Natural killer cell (primary cell): ENCODE results near the gene ARGLU1. TPM values are rescaled to one million over a fixed set of nuclear protein-coding genes. Genes with fewer than 3 reads are reported as not detected.

Experiments used
- ATAC-seq, 3 donors: fragments of 150-1000 bp in 2 of 3; fragments of 200-7000 bp in 1 of 3; cut with Tn5 transposase; 1 replicate in 1 of 3; 2 replicates in 2 of 3; pipeline ENCODE4 v1.10.0; 2021; ENCODE audit warnings: mild to moderate bottlenecking in 2 of 3, moderate library complexity in 2 of 3
- DNase-seq, 2 donors: peaks; one replicate each; pipeline versions ENCODE4 v3.0.0 to v3.0.0-alpha.2; 2013 to 2021; ENCODE audit warnings: mixed read lengths in 1 of 2
- H3K27ac ChIP-seq: one replicate; pipeline ENCODE4 v1.5.1; 2013; ENCODE audit warnings: mild to moderate bottlenecking, low read length
- H3K27me3 ChIP-seq: one replicate; pipeline ENCODE4 v1.6.1; 2013; ENCODE audit warnings: low read length; ENCODE audit not compliant: control insufficient read depth, insufficient read depth
- H3K36me3 ChIP-seq: one replicate; pipeline ENCODE4 v1.6.1; 2013; ENCODE audit warnings: low read length; ENCODE audit not compliant: control insufficient read depth, insufficient read depth
- H3K4me1 ChIP-seq: one replicate; pipeline ENCODE4 v1.6.1; 2013; ENCODE audit warnings: low read length; ENCODE audit not compliant: control insufficient read depth, insufficient read depth
- H3K4me3 ChIP-seq: one replicate; pipeline ENCODE4 v1.5.1; 2013; ENCODE audit warnings: low read length
- H3K9me3 ChIP-seq: one replicate; pipeline ENCODE4 v1.6.1; 2013; ENCODE audit warnings: low read length; ENCODE audit not compliant: control insufficient read depth, insufficient read depth
- H3K27ac Mint-ChIP-seq, 2 donors: one replicate each; pipeline ENCODE4 v1.8.0; 2022; ENCODE audit warnings: mild to moderate bottlenecking in 2 of 2, mixed read lengths in 2 of 2, moderate library complexity in 1 of 2
- H3K27me3 Mint-ChIP-seq, 2 donors: one replicate each; pipeline ENCODE4 v1.8.0; 2022; ENCODE audit warnings: low read depth in 2 of 2, mixed read lengths in 2 of 2
- H3K36me3 Mint-ChIP-seq: one replicate; pipeline ENCODE4 v1.8.0; 2022; ENCODE audit warnings: mixed read lengths
- H3K4me1 Mint-ChIP-seq, 2 donors: one replicate each; pipeline ENCODE4 v1.8.0; 2022; ENCODE audit warnings: mixed read lengths in 2 of 2
- H3K4me3 Mint-ChIP-seq: one replicate; pipeline ENCODE4 v1.8.0; 2022; ENCODE audit warnings: mild to moderate bottlenecking, moderate library complexity, mixed read lengths
- H3K9me3 Mint-ChIP-seq, 2 donors: one replicate each; pipeline ENCODE4 v1.8.0; 2022; ENCODE audit warnings: mixed read lengths in 2 of 2
- WGBS: methylation state at CpG from one replicate; pipeline ENCODE4 v1.1.7; 2013; ENCODE audit warnings: missing lambda C conversion rate; ENCODE audit not compliant: insufficient coverage; 5-methylcytosine and 5-hydroxymethylcytosine counted together
- intact Hi-C: fragments of 100-400 bp; cut with micrococcal nuclease; formaldehyde crosslinking; loops from one replicate; pipeline ENCODE4 v1.14.2; 2022
- total RNA-seq, 4 donors: library from RNA; stranded (reverse); fragments of 120-200 nt in 1 of 4; gene quantifications; one replicate each; pipeline versions ENCODE4 v1.2.3 to v1.2.4, GENCODE V29; 2013 to 2022
- TF ChIP-seq, protein P1 (sequence below): fragments of 200-600 bp; IDR thresholded peaks from one replicate; pipeline ENCODE4 v1.8.0; 2022; ENCODE audit warnings: antibody characterized with exemption

Gene ARGLU1
- total RNA-seq, 3 donors from 2014 or later (not counting 1 experiment from before 2014, with no cell fraction given): 158 to 179 (median 161) TPM

DNA sequence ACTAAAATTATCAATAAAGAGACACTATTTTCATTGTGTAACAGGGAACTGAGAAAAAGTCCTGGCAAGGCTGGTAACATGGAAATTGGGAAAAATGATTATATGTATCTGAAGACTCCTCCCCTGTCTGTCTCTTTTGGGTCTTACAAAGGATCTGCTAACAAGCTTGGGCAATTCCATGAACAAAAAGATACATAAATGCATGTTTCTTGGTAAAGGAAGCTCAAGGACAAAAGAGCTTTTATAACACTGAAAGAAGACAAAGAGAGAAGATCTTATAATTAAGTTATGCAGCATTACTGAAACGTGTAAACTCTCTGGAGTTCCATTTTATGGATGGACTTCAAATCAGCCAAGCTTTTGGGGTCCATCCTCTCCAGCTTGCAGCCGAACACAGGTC is 61.7 kb downstream of the ARGLU1 start:
- no peak overlapping the region for H3K27ac ChIP-seq
- H3K4me3 ChIP-seq: no peak overlapping the region
- no peaks in the 10 kb centered on the region for H3K9me3 ChIP-seq
- H3K4me3 Mint-ChIP-seq: no peak overlapping the region
- intact Hi-C loops: no loop called here
- no peaks in the 10 kb centered on the region for H3K27me3 ChIP-seq
- H3K27ac Mint-ChIP-seq: no peak overlapping the region
- H3K36me3 Mint-ChIP-seq: no peaks in the 10 kb centered on the region
- H3K27me3 Mint-ChIP-seq: peaks cover 4 to 29% of the 10 kb centered on the region in 2 donors
- H3K4me1 Mint-ChIP-seq: no peaks in the 10 kb centered on the region
- 63% methylated on average over 1 of the region's 2 CpGs for WGBS
- no peaks in the 10 kb centered on the region for H3K9me3 Mint-ChIP-seq
- H3K4me1 ChIP-seq: no peaks in the 10 kb centered on the region
- H3K36me3 ChIP-seq: no peaks in the 10 kb centered on the region
- DNase-seq (no peak), ATAC-seq (no peak)
- TF ChIP-seq, protein P1, sequence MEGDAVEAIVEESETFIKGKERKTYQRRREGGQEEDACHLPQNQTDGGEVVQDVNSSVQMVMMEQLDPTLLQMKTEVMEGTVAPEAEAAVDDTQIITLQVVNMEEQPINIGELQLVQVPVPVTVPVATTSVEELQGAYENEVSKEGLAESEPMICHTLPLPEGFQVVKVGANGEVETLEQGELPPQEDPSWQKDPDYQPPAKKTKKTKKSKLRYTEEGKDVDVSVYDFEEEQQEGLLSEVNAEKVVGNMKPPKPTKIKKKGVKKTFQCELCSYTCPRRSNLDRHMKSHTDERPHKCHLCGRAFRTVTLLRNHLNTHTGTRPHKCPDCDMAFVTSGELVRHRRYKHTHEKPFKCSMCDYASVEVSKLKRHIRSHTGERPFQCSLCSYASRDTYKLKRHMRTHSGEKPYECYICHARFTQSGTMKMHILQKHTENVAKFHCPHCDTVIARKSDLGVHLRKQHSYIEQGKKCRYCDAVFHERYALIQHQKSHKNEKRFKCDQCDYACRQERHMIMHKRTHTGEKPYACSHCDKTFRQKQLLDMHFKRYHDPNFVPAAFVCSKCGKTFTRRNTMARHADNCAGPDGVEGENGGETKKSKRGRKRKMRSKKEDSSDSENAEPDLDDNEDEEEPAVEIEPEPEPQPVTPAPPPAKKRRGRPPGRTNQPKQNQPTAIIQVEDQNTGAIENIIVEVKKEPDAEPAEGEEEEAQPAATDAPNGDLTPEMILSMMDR: no peak

DNA sequence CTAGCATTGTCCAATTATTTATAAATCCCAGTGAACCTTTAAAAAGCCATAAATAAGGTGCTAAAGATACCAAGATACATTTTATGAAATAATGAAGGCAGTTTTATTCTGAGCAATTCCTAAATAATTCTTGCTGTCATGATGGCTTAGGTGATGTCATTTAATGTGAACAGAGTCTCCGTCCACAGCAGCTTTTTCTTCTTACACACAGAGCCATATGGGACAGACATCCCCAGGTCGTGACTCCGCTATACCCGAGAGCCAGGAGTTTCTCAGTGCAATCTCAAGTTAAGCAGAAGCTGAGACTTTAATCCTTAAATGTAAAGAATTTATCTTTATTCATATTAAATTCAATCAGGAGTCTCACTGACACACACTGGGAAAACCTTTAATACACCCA is 62.2 kb downstream of the ARGLU1 start:
- no peaks in the 10 kb centered on the region for H3K9me3 Mint-ChIP-seq
- H3K27me3 Mint-ChIP-seq: peaks cover 4 to 29% of the 10 kb centered on the region in 2 donors
- ATAC-seq: no peak
- H3K36me3 Mint-ChIP-seq: no peaks in the 10 kb centered on the region
- no peaks in the 10 kb centered on the region for H3K4me1 Mint-ChIP-seq
- H3K27me3 ChIP-seq: no peaks in the 10 kb centered on the region
- no peak overlapping the region for H3K4me3 Mint-ChIP-seq
- no peaks in the 10 kb centered on the region for H3K36me3 ChIP-seq
- DNase-seq: no peak
- no peaks in the 10 kb centered on the region for H3K9me3 ChIP-seq
- no peak overlapping the region for H3K4me3 ChIP-seq
- no peak overlapping the region for H3K27ac Mint-ChIP-seq
- 100% methylated on average over 2 of the region's 4 CpGs for WGBS
- TF ChIP-seq, protein P1: no peak
- no peak overlapping the region for H3K27ac ChIP-seq
- intact Hi-C loops: no loop called here
- H3K4me1 ChIP-seq: no peaks in the 10 kb centered on the region

DNA sequence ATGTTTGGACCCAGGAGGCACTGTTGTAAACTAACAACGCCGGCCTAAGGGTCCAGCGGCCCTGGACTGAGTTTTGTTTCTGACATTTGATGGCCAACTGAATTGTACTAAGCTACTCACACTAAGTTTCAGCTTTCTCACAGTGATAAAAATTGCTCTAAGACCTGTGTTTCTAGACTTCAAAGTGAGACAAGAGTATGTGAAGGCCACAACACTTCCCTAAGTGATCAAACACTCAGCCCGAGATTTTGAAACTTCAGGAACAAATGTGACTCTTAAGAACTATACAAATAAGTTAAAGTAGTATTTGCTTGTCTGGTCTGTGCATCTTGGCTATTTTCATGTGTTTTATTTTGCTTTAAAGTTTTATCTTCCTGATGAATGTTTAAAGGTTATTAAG is 62.6 kb downstream of the ARGLU1 start:
- Mint-ChIP-seq H3K4me3 (no peak overlapping the region), H3K9me3 (no peaks in the 10 kb centered on the region), H3K4me1 (peaks cover under 1 to 3% of the 10 kb centered on the region in 2 donors), H3K36me3 (no peaks in the 10 kb centered on the region), H3K27ac (no peak overlapping the region), H3K27me3 (peaks cover 6 to 32% of the 10 kb centered on the region in 2 donors)
- H3K27ac ChIP-seq: no peak overlapping the region
- no peaks in the 10 kb centered on the region for H3K36me3 ChIP-seq
- H3K9me3 ChIP-seq: no peaks in the 10 kb centered on the region
- peaks cover 2% of the 10 kb centered on the region for H3K27me3 ChIP-seq
- intact Hi-C loops: no loop called here
- no peaks in the 10 kb centered on the region for H3K4me1 ChIP-seq
- DNase-seq: no peak
- TF ChIP-seq, protein P1: no peak
- H3K4me3 ChIP-seq: no peak overlapping the region
- no peak for ATAC-seq
- WGBS: 100% methylated on average over 3 of the region's 4 CpGs

DNA sequence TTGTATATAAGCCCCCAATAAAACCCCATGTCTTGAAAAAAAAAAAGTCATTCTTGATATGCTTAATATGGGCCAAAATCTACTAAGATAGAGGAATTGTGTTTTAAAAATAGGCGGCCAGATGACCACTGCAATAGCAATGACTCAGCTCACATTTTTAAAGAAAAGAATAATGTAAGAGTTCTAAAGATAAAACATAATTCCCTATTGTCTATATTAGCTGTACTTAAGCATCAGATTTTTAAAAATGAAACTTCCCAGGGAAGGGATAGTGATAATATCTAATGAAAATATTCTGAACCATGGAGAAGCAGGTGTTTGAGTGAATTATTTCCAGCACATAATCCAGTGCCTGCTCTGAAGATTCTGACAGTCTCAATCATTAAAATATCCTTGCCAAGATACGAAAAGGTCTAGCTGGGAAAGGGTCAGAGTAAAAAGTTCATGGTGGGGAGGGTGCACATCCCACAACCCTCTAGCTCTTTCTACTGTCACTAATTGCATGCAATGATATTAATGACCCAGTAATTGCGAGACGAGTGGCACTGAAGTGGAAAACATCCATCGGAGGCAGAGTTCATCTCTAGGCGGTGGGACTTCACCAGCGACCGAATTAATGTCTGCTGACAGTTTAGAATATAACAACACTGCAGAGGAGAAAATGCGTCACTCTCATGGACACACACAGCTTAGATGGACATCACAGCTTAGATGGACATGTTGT is 64.0 kb downstream of the ARGLU1 start:
- H3K4me1 Mint-ChIP-seq: peaks cover 8 to 10% of the 10 kb centered on the region in 2 donors
- Histone ChIP-seq H3K4me3 (no peak overlapping the region), H3K36me3 (no peaks in the 10 kb centered on the region), H3K27me3 (peaks cover 2% of the 10 kb centered on the region), H3K27ac (no peak overlapping the region), H3K9me3 (no peaks in the 10 kb centered on the region), H3K4me1 (no peaks in the 10 kb centered on the region)
- peaks cover 15 to 46% of the 10 kb centered on the region in 2 donors for H3K27me3 Mint-ChIP-seq
- ATAC-seq (no peak), DNase-seq (no peak)
- H3K4me3 Mint-ChIP-seq: no peak overlapping the region
- 89% methylated on average over 9 of the region's 9 CpGs for WGBS
- no peak overlapping the region for H3K27ac Mint-ChIP-seq
- intact Hi-C loops: no loop called here
- no peaks in the 10 kb centered on the region for H3K36me3 Mint-ChIP-seq
- TF ChIP-seq, protein P1: no peak
- H3K9me3 Mint-ChIP-seq: no peaks in the 10 kb centered on the region
